ENCODE results near the gene PLEKHA6. TPM values are rescaled to one million over a fixed set of nuclear protein-coding genes. Genes with fewer than 3 reads are reported as not detected.

The PLEKHA6 gene
- total and polyA plus RNA-seq, 8 donors: 9.5 to 23.8 (median 15.0) TPM

GRCh38 chr1:204256531-204256930 is 103.2 kb downstream of the PLEKHA6 start:
- no peaks in the 10 kb centered on the region for H3K27me3 ChIP-seq
- ATAC-seq (no peak), FAIRE-seq (no peak), DNase-seq (no peak)
- H3K4me3 ChIP-seq: no peak overlapping the region
- peaks cover 0 to 12% (median 6%) of the 10 kb centered on the region in 3 donors for H3K36me3 ChIP-seq
- H3K9me3 ChIP-seq: no peaks in the 10 kb centered on the region
- H3K27ac ChIP-seq: no peak overlapping the region
- 89% methylated on average over 10 of the region's 10 CpGs for WGBS, 2 donors
- intact Hi-C loops (cut with DNase I): loop anchor here (5.0 to 10.0 kb wide), 2 partner anchors 106 to 108 kb away; no protein-coding TSS in a partner anchor
- no peaks in the 10 kb centered on the region for H3K4me1 ChIP-seq
- TF ChIP-seq CTCF (IDR thresholded peaks at IDR 0.05): no peak

- H3K9me3 ChIP-seq: no peaks in the 10 kb centered on the region
- ATAC-seq: no peak
- DNase-seq: no peak
- TF ChIP-seq CTCF (IDR thresholded peaks at IDR 0.05): no peak
- H3K27ac ChIP-seq: no peak overlapping the region
- peaks cover 0 to 12% (median 3%) of the 10 kb centered on the region in 3 donors for H3K36me3 ChIP-seq
- no peaks in the 10 kb centered on the region for H3K27me3 ChIP-seq
- FAIRE-seq: no peak
- 83 to 88% methylated on average over 5 of the region's 5 CpGs for WGBS, 2 donors
- no peaks in the 10 kb centered on the region for H3K4me1 ChIP-seq
- intact Hi-C loops (cut with DNase I): loop anchor here (5.0 to 10.0 kb wide), 2 partner anchors 106 to 109 kb away; no protein-coding TSS in a partner anchor
- H3K4me3 ChIP-seq: no peak overlapping the region
These were observed 103.8 kb downstream of the PLEKHA6 start for GRCh38 chr1:204255966-204256365.

GRCh38 chr1:204255225-204255624 is 104.5 kb downstream of the PLEKHA6 start:
- no peak for DNase-seq
- no peak for ATAC-seq
- Histone ChIP-seq H3K9me3 (no peaks in the 10 kb centered on the region), H3K27ac (no peak overlapping the region), H3K4me1 (no peaks in the 10 kb centered on the region), H3K27me3 (no peaks in the 10 kb centered on the region), H3K4me3 (no peak overlapping the region), H3K36me3 (peaks cover 0 to 12% (median 0%) of the 10 kb centered on the region in 3 donors)
- no peak for FAIRE-seq
- TF ChIP-seq CTCF (IDR thresholded peaks at IDR 0.05): no peak
- intact Hi-C loops (cut with DNase I): loop anchor here (5.0 to 10.0 kb wide), 2 partner anchors 107 to 110 kb away; no protein-coding TSS in a partner anchor
- 83 to 88% methylated on average over 5 of the region's 5 CpGs for WGBS, 2 donors

- Histone ChIP-seq H3K4me1 (no peaks in the 10 kb centered on the region), H3K27ac (no peak overlapping the region), H3K27me3 (no peaks in the 10 kb centered on the region), H3K36me3 (peaks cover 0 to 12% (median 0%) of the 10 kb centered on the region in 3 donors), H3K9me3 (no peaks in the 10 kb centered on the region), H3K4me3 (no peak overlapping the region)
- intact Hi-C loops (cut with DNase I): loop anchor here in 1 of 3 donors (10.0 kb wide), 1 partner anchor 111 kb away; no protein-coding TSS in a partner anchor
- WGBS, 2 donors: 69% methylated on average over 7 of the region's 7 CpGs
- FAIRE-seq (no peak), DNase-seq (no peak), ATAC-seq (peak in 3 of 4 donors; percentile 24 to 43 (median 26))
- no peak for TF ChIP-seq CTCF (IDR thresholded peaks at IDR 0.05)
These were observed 105.6 kb downstream of the PLEKHA6 start for GRCh38 chr1:204254031-204254661.
